Peyer's patch (tissue), 4 donors: Measurements from ENCODE around the gene PMM2. TPM values are rescaled to one million over a fixed set of nuclear protein-coding genes. Genes with fewer than 3 reads are reported as not detected.

ENCODE experiments used
- DNase-seq, 3 donors: peaks; one replicate each; pipeline ENCODE4 v3.0.0-alpha.2; 2017 to 2019
- H3K27ac ChIP-seq, 4 donors: fragments of 200-600 bp; sonication (generic); one replicate each; pipeline ENCODE4 v1.5.1; 2016 to 2019
- H3K27me3 ChIP-seq, 2 donors: fragments of 200-600 bp; sonication (generic); one replicate each; pipeline ENCODE4 v1.5.1; 2019
- H3K36me3 ChIP-seq, 3 donors: fragments of 200-600 bp; sonication (generic); one replicate each; pipeline ENCODE4 v1.5.1; 2016 to 2019
- H3K4me1 ChIP-seq, 4 donors: fragments of 200-600 bp; sonication (generic); one replicate each; pipeline ENCODE4 v1.5.1; 2016 to 2019
- H3K4me3 ChIP-seq, 4 donors: fragments of 200-600 bp; sonication (generic); 1 replicate in 3 of 4; 2 replicates in 1 of 4; pipeline ENCODE4 v1.5.1; 2016 to 2019; ENCODE audit warnings: mild to moderate bottlenecking in 1 of 4
- H3K9me3 ChIP-seq, 4 donors: fragments of 200-600 bp; sonication (generic); one replicate each; pipeline ENCODE4 v1.5.1; 2016 to 2019; ENCODE audit warnings: mild to moderate bottlenecking in 1 of 4
- POLR2A ChIP-seq, 2 donors: fragments of 450-650 bp; IDR thresholded peaks; one replicate each; pipeline ENCODE4 v1.5.1; 2017; ENCODE audit warnings: antibody characterized with exemption in 2 of 2, mild to moderate bottlenecking in 2 of 2, moderate library complexity in 2 of 2
- total RNA-seq, 4 donors: library from RNA; depleted of rRNA; stranded (reverse); fragments of >200 nt; gene quantifications; one replicate each; pipeline ENCODE4 v1.1.0, GENCODE V29; 2016
- TF ChIP-seq, protein P1 (sequence below), 6 experiments: fragments of 450-650 bp in 4 of 6; fragments of 200-600 bp in 2 of 6; sonication (generic) in 1 of 6; IDR thresholded peaks; one replicate each; pipeline ENCODE4 v1.5.1; 2017 to 2019; ENCODE audit warnings: antibody characterized with exemption in 6 of 6, mild to moderate bottlenecking in 3 of 6, moderate library complexity in 1 of 6

PMM2 gene
- total RNA-seq, 4 donors from 2014 or later, result 49.5 to 84.2 (median 82.3) TPM

DNA sequence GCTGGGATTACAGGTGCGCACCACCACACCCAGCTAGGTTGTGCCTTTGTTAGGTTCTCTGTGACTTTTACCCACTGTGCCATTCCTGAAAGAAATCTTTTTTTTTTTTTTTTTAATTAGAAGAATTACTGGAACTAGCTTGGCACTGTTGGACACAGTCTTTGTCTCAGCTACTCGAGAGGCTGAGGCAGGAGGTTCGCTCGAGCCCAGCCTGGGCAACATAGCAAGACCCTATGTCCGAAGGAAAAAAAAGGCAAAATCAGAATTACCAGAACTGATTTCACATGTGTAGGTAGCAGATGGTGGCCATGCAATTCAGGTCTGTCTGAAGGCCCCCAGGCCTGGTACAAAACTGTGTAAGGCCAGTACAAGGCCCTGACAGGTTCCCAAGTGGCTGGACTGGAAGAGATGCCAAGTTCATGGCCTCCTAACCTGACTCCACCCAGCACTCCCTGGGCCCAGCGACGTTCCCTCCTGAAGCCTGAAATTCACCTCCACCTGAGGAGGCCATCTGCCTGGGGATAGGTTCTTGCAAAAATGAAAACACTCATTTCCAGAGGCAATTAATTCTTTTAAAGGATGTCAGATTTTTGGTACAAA, 48.2 kb downstream of the PMM2 start:
- H3K27me3 ChIP-seq, result no peaks in the 10 kb centered on the region
- TF ChIP-seq, protein P1, sequence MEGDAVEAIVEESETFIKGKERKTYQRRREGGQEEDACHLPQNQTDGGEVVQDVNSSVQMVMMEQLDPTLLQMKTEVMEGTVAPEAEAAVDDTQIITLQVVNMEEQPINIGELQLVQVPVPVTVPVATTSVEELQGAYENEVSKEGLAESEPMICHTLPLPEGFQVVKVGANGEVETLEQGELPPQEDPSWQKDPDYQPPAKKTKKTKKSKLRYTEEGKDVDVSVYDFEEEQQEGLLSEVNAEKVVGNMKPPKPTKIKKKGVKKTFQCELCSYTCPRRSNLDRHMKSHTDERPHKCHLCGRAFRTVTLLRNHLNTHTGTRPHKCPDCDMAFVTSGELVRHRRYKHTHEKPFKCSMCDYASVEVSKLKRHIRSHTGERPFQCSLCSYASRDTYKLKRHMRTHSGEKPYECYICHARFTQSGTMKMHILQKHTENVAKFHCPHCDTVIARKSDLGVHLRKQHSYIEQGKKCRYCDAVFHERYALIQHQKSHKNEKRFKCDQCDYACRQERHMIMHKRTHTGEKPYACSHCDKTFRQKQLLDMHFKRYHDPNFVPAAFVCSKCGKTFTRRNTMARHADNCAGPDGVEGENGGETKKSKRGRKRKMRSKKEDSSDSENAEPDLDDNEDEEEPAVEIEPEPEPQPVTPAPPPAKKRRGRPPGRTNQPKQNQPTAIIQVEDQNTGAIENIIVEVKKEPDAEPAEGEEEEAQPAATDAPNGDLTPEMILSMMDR (IDR thresholded peaks at IDR 0.05), result no peak
- TF ChIP-seq POLR2A (IDR thresholded peaks at IDR 0.05), result no peak
- H3K9me3 ChIP-seq, result peaks cover 0 to 3% (median 0%) of the 10 kb centered on the region in 4 donors
- H3K4me3 ChIP-seq, result no peak overlapping the region
- no peak overlapping the region for H3K27ac ChIP-seq
- H3K36me3 ChIP-seq, result peaks cover 0 to 47% (median 0%) of the 10 kb centered on the region in 3 donors
- H3K4me1 ChIP-seq, result peaks cover 0 to 4% (median 2%) of the 10 kb centered on the region in 4 donors
- DNase-seq, result no peak

DNA sequence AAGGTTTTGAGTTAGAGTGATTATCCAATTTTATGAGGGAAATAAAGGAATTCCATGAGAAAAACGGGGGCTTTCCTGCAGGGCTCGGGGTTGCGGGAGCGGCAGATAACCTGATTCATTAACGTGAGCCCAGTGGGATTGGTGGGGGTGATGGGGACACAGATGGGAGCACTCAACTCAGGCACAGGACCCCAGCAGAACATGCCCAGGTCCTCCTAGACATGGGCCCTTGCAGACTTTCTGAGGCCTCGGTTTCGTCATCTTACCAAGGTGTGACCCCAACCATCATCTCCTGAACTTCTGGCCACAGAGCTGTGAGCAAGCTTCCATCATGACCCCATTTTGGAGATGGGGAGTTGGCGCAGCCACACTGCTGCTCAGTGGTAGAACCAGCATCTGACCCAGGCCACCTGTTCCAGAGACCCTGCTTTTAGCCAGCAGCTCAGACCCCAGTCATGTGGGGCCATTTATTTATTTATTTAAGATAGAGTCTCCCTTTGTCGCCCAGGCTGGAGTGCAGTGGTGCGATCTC, 48.8 kb downstream of the PMM2 start:
- no peak overlapping the region for H3K4me3 ChIP-seq

DNA sequence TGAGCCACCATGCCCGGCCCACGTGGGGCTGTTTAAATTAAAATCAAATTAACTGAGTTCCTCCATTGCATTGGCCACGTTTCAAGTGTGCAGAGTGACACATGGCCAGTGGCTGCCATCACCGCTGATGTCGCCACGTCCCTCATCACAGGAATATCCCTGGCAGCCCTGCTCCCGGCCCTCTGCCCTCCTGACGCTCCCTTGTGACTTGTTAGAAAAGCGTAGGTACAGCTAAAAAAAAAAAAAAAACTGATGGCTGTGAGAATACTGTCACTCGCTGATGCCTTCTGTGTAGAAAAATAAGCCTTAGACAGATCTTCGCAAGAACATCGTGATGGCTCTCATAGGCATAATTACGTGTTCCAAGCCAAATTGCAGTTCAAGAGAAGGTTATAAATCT, 49.5 kb downstream of the PMM2 start:
- TF ChIP-seq POLR2A (IDR thresholded peaks at IDR 0.05), result no peak
- TF ChIP-seq, protein P1 (IDR thresholded peaks at IDR 0.05), result no peak
- peaks cover 0 to 4% (median 2%) of the 10 kb centered on the region in 4 donors for H3K4me1 ChIP-seq
- H3K36me3 ChIP-seq, result peaks cover 0 to 50% (median 0%) of the 10 kb centered on the region in 3 donors
- no peak overlapping the region for H3K27ac ChIP-seq
- no peaks in the 10 kb centered on the region for H3K27me3 ChIP-seq
- no peak for DNase-seq
- H3K4me3 ChIP-seq, result no peak overlapping the region
- peaks cover 0 to 3% (median 0%) of the 10 kb centered on the region in 4 donors for H3K9me3 ChIP-seq

More for the DNA sequence above, 48.8 kb downstream of the PMM2 start:
- Histone ChIP-seq H3K27me3 (no peaks in the 10 kb centered on the region), H3K9me3 (peaks cover 0 to 3% (median 0%) of the 10 kb centered on the region in 4 donors), H3K36me3 (peaks cover 0 to 49% (median 0%) of the 10 kb centered on the region in 3 donors), H3K4me1 (peaks cover 0 to 4% (median 2%) of the 10 kb centered on the region in 4 donors), H3K27ac (no peak overlapping the region)
- DNase-seq, result peak in 1 of 3 donors; percentile 32
- TF ChIP-seq, protein P1 (IDR thresholded peaks at IDR 0.05), result no peak
- no peak for TF ChIP-seq POLR2A (IDR thresholded peaks at IDR 0.05)

- Histone ChIP-seq H3K36me3 (peaks cover 0 to 50% (median 0%) of the 10 kb centered on the region in 3 donors), H3K4me3 (no peak overlapping the region), H3K4me1 (peaks cover 0 to 4% (median 2%) of the 10 kb centered on the region in 4 donors), H3K9me3 (peaks cover 0 to 3% (median 0%) of the 10 kb centered on the region in 4 donors), H3K27ac (no peak overlapping the region), H3K27me3 (no peaks in the 10 kb centered on the region)
- TF ChIP-seq, protein P1 (IDR thresholded peaks at IDR 0.05), result no peak
- no peak for TF ChIP-seq POLR2A (IDR thresholded peaks at IDR 0.05)
- peak in 2 of 3 donors; percentile 37 to 44 for DNase-seq
These were observed 50.0 kb downstream of the PMM2 start for GRCh38 chr16:8847623-8848022.

GRCh38 chr16:8848231-8848938, 50.7 kb downstream of the PMM2 start:
- peak in 1 of 3 donors; percentile 49 for DNase-seq
- Histone ChIP-seq H3K27ac (no peak overlapping the region), H3K4me3 (no peak overlapping the region), H3K36me3 (peaks cover 0 to 50% (median 0%) of the 10 kb centered on the region in 3 donors), H3K4me1 (peaks cover 0 to 4% (median 2%) of the 10 kb centered on the region in 4 donors), H3K9me3 (peaks cover 0 to 3% (median 0%) of the 10 kb centered on the region in 4 donors), H3K27me3 (no peaks in the 10 kb centered on the region)
- no peak for TF ChIP-seq POLR2A (IDR thresholded peaks at IDR 0.05)
- TF ChIP-seq, protein P1 (IDR thresholded peaks at IDR 0.05), result no peak
